ENCODE measurements around the gene TMSB15B.

DNA sequence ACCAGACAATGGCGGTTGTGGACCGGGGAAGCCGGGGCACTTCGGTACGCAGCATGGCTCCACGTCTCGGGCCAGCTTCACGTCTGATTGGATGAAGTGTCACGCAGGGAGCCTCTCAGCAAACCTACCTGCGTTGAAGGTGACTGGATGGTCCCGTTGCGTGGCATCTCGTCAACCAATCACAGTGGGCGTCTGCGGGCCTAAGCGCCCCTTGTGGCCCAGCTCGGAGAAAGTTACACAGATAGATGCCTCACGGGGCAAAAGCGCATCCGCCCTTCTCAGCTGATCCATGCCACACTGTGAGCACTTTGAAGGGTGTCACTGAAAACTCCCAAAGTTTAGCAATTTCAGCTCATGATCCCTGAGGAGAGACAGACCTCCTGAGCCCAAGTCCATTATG, 51.2 kb downstream of the TMSB15B start, which contains the start of gene H2BW1:
- TF ChIP-seq, protein P1, sequence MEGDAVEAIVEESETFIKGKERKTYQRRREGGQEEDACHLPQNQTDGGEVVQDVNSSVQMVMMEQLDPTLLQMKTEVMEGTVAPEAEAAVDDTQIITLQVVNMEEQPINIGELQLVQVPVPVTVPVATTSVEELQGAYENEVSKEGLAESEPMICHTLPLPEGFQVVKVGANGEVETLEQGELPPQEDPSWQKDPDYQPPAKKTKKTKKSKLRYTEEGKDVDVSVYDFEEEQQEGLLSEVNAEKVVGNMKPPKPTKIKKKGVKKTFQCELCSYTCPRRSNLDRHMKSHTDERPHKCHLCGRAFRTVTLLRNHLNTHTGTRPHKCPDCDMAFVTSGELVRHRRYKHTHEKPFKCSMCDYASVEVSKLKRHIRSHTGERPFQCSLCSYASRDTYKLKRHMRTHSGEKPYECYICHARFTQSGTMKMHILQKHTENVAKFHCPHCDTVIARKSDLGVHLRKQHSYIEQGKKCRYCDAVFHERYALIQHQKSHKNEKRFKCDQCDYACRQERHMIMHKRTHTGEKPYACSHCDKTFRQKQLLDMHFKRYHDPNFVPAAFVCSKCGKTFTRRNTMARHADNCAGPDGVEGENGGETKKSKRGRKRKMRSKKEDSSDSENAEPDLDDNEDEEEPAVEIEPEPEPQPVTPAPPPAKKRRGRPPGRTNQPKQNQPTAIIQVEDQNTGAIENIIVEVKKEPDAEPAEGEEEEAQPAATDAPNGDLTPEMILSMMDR (IDR thresholded peaks at IDR 0.05 in 8 of 11, conservative IDR thresholded peaks at IDR 0.05 in 3 of 11): no peak
- TF ChIP-seq POLR2A (IDR thresholded peaks at IDR 0.05): no peak
